CD8-positive, alpha-beta memory T cell (primary cell): Measurements from ENCODE around the gene COPS8. TPM values are rescaled to one million over a fixed set of nuclear protein-coding genes. Genes with fewer than 3 reads are reported as not detected.

Source experiments
- CTCF ChIA-PET: fragments of 350-600 bp; sonication (Branson Sonifier 250); formaldehyde crosslinking; loops from one replicate; lab custom pipeline; 2021; ENCODE audit warnings: antibody characterized with exemption; lab: Charles Lee
- POLR2A ChIA-PET: fragments of 350-600 bp; sonication (Branson Sonifier 250); formaldehyde crosslinking; loops from one replicate; lab custom pipeline; 2021; ENCODE audit warnings: antibody characterized with exemption; lab: Charles Lee
- DNase-seq, 5 donors: peaks; one replicate each; pipeline versions ENCODE4 v3.0.0 to v3.0.0-alpha.2; 2020 to 2022; ENCODE audit warnings: mixed read lengths in 1 of 5
- H3K27ac ChIP-seq: one replicate; pipeline ENCODE4 v1.7.0; 2013; ENCODE audit warnings: low read depth, mild to moderate bottlenecking, low read length, moderate library complexity
- H3K27me3 ChIP-seq: 2 replicates; pipeline ENCODE4 v1.7.0; 2013; ENCODE audit warnings: low read length, mild to moderate bottlenecking; ENCODE audit not compliant: insufficient read depth, poor library complexity, severe bottlenecking
- H3K36me3 ChIP-seq: 2 replicates; pipeline ENCODE4 v1.7.0; 2013; ENCODE audit warnings: mild to moderate bottlenecking, low read length, moderate library complexity; ENCODE audit not compliant: insufficient read depth
- H3K4me1 ChIP-seq: 2 replicates; pipeline ENCODE4 v1.7.0; 2013; ENCODE audit warnings: mild to moderate bottlenecking, low read length, moderate library complexity; ENCODE audit not compliant: insufficient read depth
- H3K4me3 ChIP-seq: 2 replicates; pipeline ENCODE4 v1.7.0; 2013; ENCODE audit warnings: mild to moderate bottlenecking, low read length
- H3K9me3 ChIP-seq: 2 replicates; pipeline ENCODE4 v1.7.0; 2013; ENCODE audit warnings: mild to moderate bottlenecking, low read length
- H3K27ac Mint-ChIP-seq, 8 donors: one replicate each; pipeline ENCODE4 v1.8.0; 2020 to 2021; ENCODE audit warnings: mixed read lengths in 8 of 8, mild to moderate bottlenecking in 6 of 8, inconsistent platforms in 3 of 8, moderate library complexity in 3 of 8
- H3K27me3 Mint-ChIP-seq, 2 donors: one replicate each; pipeline ENCODE4 v1.8.0; 2020 to 2021; ENCODE audit warnings: mixed read lengths in 2 of 2, mild to moderate bottlenecking in 1 of 2, moderate library complexity in 1 of 2
- H3K36me3 Mint-ChIP-seq, 3 donors: one replicate each; pipeline ENCODE4 v1.8.0; 2020 to 2021; ENCODE audit warnings: mixed read lengths in 3 of 3, inconsistent platforms in 1 of 3, mild to moderate bottlenecking in 1 of 3
- H3K4me1 Mint-ChIP-seq, 3 donors: one replicate each; pipeline ENCODE4 v1.8.0; 2020 to 2021; ENCODE audit warnings: mixed read lengths in 3 of 3, inconsistent platforms in 1 of 3, mild to moderate bottlenecking in 1 of 3
- H3K4me3 Mint-ChIP-seq, 7 donors: one replicate each; pipeline ENCODE4 v1.8.0; 2020 to 2021; ENCODE audit warnings: mixed read lengths in 7 of 7, mild to moderate bottlenecking in 6 of 7, moderate library complexity in 4 of 7, inconsistent platforms in 2 of 7
- H3K9me3 Mint-ChIP-seq, 5 donors: one replicate each; pipeline ENCODE4 v1.8.0; 2020 to 2022; ENCODE audit warnings: mixed read lengths in 5 of 5, mild to moderate bottlenecking in 3 of 5, moderate library complexity in 2 of 5, inconsistent platforms in 1 of 5
- polyA plus RNA-seq: library from polyadenylated mRNA; unstranded; fragments of 300-500 nt; fragmentation: Illumina TruSeq; gene quantifications from one replicate; pipeline ENCODE4 v1.2.3, GENCODE V29; 2021
- total RNA-seq, 2 experiments: library from RNA; stranded (reverse); gene quantifications; one replicate each; pipeline ENCODE4 v1.2.3, GENCODE V29; 2021

COPS8 gene
- total and polyA plus RNA-seq, 3 experiments from 2014 or later, result 67.4 to 77.2 (median 75.4) TPM

- H3K36me3 Mint-ChIP-seq, result peaks cover 0 to 12% (median 0%) of the 10 kb centered on the region in 3 donors
These were observed 57.4 kb downstream of the COPS8 start for GRCh38 chr2:237143118-237143517.

DNA sequence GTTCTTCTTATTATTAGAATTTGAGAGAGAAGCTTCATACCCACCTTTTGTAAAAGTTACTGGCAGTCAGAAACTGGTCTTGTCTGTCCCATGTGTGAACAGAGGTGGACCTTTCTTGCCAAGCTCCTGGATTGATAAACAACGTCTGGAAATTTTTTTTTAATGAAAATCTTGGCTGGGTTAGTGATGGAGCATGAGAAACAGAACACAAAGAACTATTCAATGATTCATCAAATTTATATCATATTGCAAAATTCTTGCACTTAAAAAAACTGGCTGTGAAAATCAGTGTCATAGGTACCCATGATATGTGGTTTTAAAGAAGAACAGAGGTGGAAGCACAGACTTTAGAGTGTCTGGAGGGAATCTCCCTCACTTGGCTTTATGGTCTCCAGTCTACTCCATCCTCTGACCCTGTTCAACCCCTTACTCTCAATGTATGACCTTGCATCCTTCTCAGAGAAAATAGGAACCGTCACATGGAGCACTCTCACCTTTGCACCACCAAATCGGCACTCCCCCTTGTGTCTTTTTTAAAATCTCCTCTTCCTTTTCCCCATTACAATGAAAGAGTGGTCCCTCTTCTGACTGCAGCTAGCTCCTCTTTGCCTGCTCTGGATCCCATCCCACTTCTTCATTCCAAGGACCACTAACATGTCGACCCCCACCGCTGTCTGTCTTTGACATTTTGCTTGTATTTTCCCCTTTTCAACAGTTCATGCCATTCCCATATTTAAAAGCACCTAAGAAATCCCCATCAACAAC, 58.2 kb downstream of the COPS8 start:
- Mint-ChIP-seq H3K27me3 (peaks cover 6 to 8% of the 10 kb centered on the region in 2 donors), H3K27ac (no peak overlapping the region), H3K4me1 (no peaks in the 10 kb centered on the region), H3K9me3 (peaks cover 15 to 27% (median 23%) of the 10 kb centered on the region in 5 donors), H3K36me3 (peaks cover 0 to 14% (median 0%) of the 10 kb centered on the region in 3 donors), H3K4me3 (no peak overlapping the region)
- POLR2A ChIA-PET, result no interaction called here
- Histone ChIP-seq H3K36me3 (no peaks in the 10 kb centered on the region), H3K27ac (no peak overlapping the region), H3K27me3 (no peaks in the 10 kb centered on the region), H3K9me3 (peaks cover 14% of the 10 kb centered on the region), H3K4me3 (no peak overlapping the region), H3K4me1 (no peaks in the 10 kb centered on the region)
- no peak for DNase-seq
- CTCF ChIA-PET, result no interaction called here

More at GRCh38 chr2:237143118-237143517, 57.4 kb downstream of the COPS8 start:
- Mint-ChIP-seq H3K27me3 (peaks cover 6 to 8% of the 10 kb centered on the region in 2 donors), H3K9me3 (peaks cover 10 to 22% (median 21%) of the 10 kb centered on the region in 5 donors), H3K4me3 (no peak overlapping the region), H3K4me1 (no peaks in the 10 kb centered on the region), H3K27ac (no peak overlapping the region)
- CTCF ChIA-PET, result no interaction called here
- Histone ChIP-seq H3K27me3 (no peaks in the 10 kb centered on the region), H3K4me3 (no peak overlapping the region), H3K36me3 (no peaks in the 10 kb centered on the region), H3K4me1 (no peaks in the 10 kb centered on the region), H3K9me3 (peaks cover 14% of the 10 kb centered on the region), H3K27ac (no peak overlapping the region)
- POLR2A ChIA-PET, result no interaction called here
- DNase-seq, result no peak

DNA sequence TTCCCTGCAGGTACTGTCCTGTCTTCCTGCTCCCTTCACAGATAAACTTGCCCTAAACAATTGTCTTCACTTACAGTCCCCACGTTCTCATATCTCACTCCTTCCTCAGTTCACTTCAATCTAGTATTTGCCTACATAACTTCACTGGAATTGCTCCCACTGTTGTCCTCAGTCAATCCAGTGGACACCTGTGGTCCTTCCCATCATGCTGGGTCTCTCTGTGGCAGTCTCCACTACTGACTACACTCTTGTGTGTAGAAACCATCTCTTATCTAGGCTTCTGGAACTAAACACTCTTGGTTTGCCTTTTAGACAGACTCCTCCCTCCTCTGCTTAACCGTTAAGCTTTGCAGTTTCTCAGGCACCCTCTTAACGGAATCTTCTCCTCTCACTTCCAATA, 58.8 kb downstream of the COPS8 start:
- H3K9me3 ChIP-seq, result peaks cover 14% of the 10 kb centered on the region
- H3K4me3 ChIP-seq, result no peak overlapping the region
- ChIA-PET POLR2A (no interaction called here), CTCF (no interaction called here)
- no peak overlapping the region for H3K27ac Mint-ChIP-seq
- no peaks in the 10 kb centered on the region for H3K4me1 Mint-ChIP-seq
- H3K9me3 Mint-ChIP-seq, result peaks cover 15 to 27% (median 23%) of the 10 kb centered on the region in 5 donors
- H3K36me3 ChIP-seq, result no peaks in the 10 kb centered on the region
- H3K27me3 Mint-ChIP-seq, result peaks cover 6 to 8% of the 10 kb centered on the region in 2 donors
- no peak overlapping the region for H3K4me3 Mint-ChIP-seq
- DNase-seq, result no peak
- H3K27ac ChIP-seq, result no peak overlapping the region
- no peaks in the 10 kb centered on the region for H3K4me1 ChIP-seq
- H3K27me3 ChIP-seq, result no peaks in the 10 kb centered on the region
- H3K36me3 Mint-ChIP-seq, result peaks cover 0 to 14% (median 0%) of the 10 kb centered on the region in 3 donors

DNA sequence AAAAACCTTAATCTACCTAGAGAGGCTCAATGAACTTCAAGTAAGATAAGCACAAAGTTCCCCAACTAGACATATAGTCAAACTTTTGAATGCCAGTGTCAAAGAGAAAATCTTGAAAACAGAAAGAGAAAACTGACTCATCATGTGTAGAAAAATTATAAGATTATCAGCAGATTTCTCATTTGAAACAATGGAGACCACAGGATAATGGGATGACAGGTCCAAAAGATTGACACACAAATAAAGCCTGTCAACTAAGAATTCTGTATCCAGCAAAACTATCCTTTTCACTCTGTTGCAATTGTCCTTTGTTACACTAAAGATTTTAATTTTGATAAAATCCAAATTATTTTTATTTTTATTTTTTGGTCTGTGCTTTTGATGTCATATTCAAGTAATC, 61.6 kb downstream of the COPS8 start:
- Histone ChIP-seq H3K9me3 (peaks cover 14% of the 10 kb centered on the region), H3K27me3 (no peaks in the 10 kb centered on the region), H3K4me1 (no peaks in the 10 kb centered on the region), H3K36me3 (no peaks in the 10 kb centered on the region), H3K27ac (no peak overlapping the region), H3K4me3 (no peak overlapping the region)
- POLR2A ChIA-PET, result no interaction called here
- Mint-ChIP-seq H3K9me3 (peaks cover 15 to 27% (median 23%) of the 10 kb centered on the region in 5 donors), H3K27me3 (peaks cover 3 to 6% of the 10 kb centered on the region in 2 donors), H3K27ac (no peak overlapping the region), H3K4me1 (no peaks in the 10 kb centered on the region), H3K36me3 (peaks cover 0 to 14% (median 0%) of the 10 kb centered on the region in 3 donors), H3K4me3 (no peak overlapping the region)
- DNase-seq, result no peak
- CTCF ChIA-PET, result no interaction called here

GRCh38 chr2:237148624-237149023, 62.9 kb downstream of the COPS8 start:
- Histone ChIP-seq H3K27ac (no peak overlapping the region), H3K27me3 (no peaks in the 10 kb centered on the region), H3K36me3 (no peaks in the 10 kb centered on the region), H3K4me1 (no peaks in the 10 kb centered on the region), H3K4me3 (no peak overlapping the region), H3K9me3 (peaks cover 14% of the 10 kb centered on the region)
- DNase-seq, result no peak
- no peak overlapping the region for H3K4me3 Mint-ChIP-seq
- H3K36me3 Mint-ChIP-seq, result peaks cover 0 to 14% (median 0%) of the 10 kb centered on the region in 3 donors
- ChIA-PET CTCF (interaction anchor here (1.6 kb wide), 1 partner anchor 327 kb away, joined by 10 read pairs; no protein-coding TSS in a partner anchor), POLR2A (no interaction called here)
- peaks cover 3 to 5% of the 10 kb centered on the region in 2 donors for H3K27me3 Mint-ChIP-seq
- no peak overlapping the region for H3K27ac Mint-ChIP-seq
- H3K9me3 Mint-ChIP-seq, result peaks cover 15 to 27% (median 23%) of the 10 kb centered on the region in 5 donors
- H3K4me1 Mint-ChIP-seq, result no peaks in the 10 kb centered on the region

GRCh38 chr2:237149425-237149824, 63.7 kb downstream of the COPS8 start:
- H3K4me1 ChIP-seq, result no peaks in the 10 kb centered on the region
- H3K9me3 Mint-ChIP-seq, result peaks cover 15 to 27% (median 23%) of the 10 kb centered on the region in 5 donors
- H3K4me1 Mint-ChIP-seq, result no peaks in the 10 kb centered on the region
- no peak overlapping the region for H3K27ac Mint-ChIP-seq
- H3K36me3 Mint-ChIP-seq, result peaks cover 0 to 14% (median 0%) of the 10 kb centered on the region in 3 donors
- H3K27ac ChIP-seq, result no peak overlapping the region
- no peak for DNase-seq
- H3K27me3 Mint-ChIP-seq, result peaks cover 0 to 5% of the 10 kb centered on the region in 2 donors
- CTCF ChIA-PET, result interaction anchor here (1.6 kb wide), 1 partner anchor 326 kb away, joined by 10 read pairs; no protein-coding TSS in a partner anchor
- H3K4me3 Mint-ChIP-seq, result no peak overlapping the region
- no peaks in the 10 kb centered on the region for H3K27me3 ChIP-seq
- H3K9me3 ChIP-seq, result peaks cover 14% of the 10 kb centered on the region
- POLR2A ChIA-PET, result no interaction called here
- H3K4me3 ChIP-seq, result no peak overlapping the region
- no peaks in the 10 kb centered on the region for H3K36me3 ChIP-seq
